Calu3 (cell line): ENCODE measurements around the gene LIMS1. TPM values are rescaled to one million over a fixed set of nuclear protein-coding genes. Genes with fewer than 3 reads are reported as not detected.
A peak's percentile ranks its signal among the peaks of the same experiment; 100 is the strongest.

Experiments used
- BruUV-seq: library from RNA; stranded (reverse); fragments of 400-500 nt; replicated peaks from 2 replicates; lab custom pipeline; 2021; lab: Mats Ljungman, UMichigan
- CTCF ChIA-PET: fragments of 300-600 bp; sonication (Branson Sonifier 250); formaldehyde crosslinking; loops from one replicate; lab custom pipeline; 2022; ENCODE audit warnings: antibody characterized with exemption; lab: Charles Lee
- DNase-seq: peaks from one replicate; pipeline ENCODE4 v3.0.0; 2022
- H3K27ac Mint-ChIP-seq: one replicate; pipeline ENCODE4 v1.8.0; 2022; ENCODE audit warnings: mixed read lengths; ENCODE audit not compliant: unreplicated experiment
- H3K27me3 Mint-ChIP-seq: one replicate; pipeline ENCODE4 v1.8.0; 2022; ENCODE audit warnings: mixed read lengths; ENCODE audit not compliant: unreplicated experiment
- H3K36me3 Mint-ChIP-seq: one replicate; pipeline ENCODE4 v1.8.0; 2022; ENCODE audit warnings: mild to moderate bottlenecking, moderate library complexity, mixed read lengths; ENCODE audit not compliant: insufficient read depth, unreplicated experiment
- H3K4me1 Mint-ChIP-seq: one replicate; pipeline ENCODE4 v1.8.0; 2022; ENCODE audit warnings: mild to moderate bottlenecking, low read depth, mixed read lengths; ENCODE audit not compliant: unreplicated experiment
- H3K4me3 Mint-ChIP-seq: one replicate; pipeline ENCODE4 v1.8.0; 2022; ENCODE audit warnings: mild to moderate bottlenecking, low read depth, moderate library complexity, mixed read lengths; ENCODE audit not compliant: unreplicated experiment
- H3K9me3 Mint-ChIP-seq: one replicate; pipeline ENCODE4 v1.8.0; 2022; ENCODE audit warnings: low read depth, mixed read lengths; ENCODE audit not compliant: unreplicated experiment
- CTCF ChIP-seq: fragments of 200-600 bp; IDR thresholded peaks from one replicate; pipeline ENCODE4 v1.8.0; 2022; ENCODE audit warnings: antibody characterized with exemption; ENCODE audit not compliant: unreplicated experiment
- intact Hi-C: fragments of 100-400 bp; cut with micrococcal nuclease; formaldehyde crosslinking; loops from one replicate; pipeline ENCODE4 v1.10.0; 2022; ENCODE audit not compliant: unreplicated experiment
- total RNA-seq: library from RNA; stranded (reverse); gene quantifications from 2 replicates; pipeline ENCODE4 v1.2.3, GENCODE V29; 2022

The LIMS1 gene
- total RNA-seq, 1 experiment from 2014 or later: 51.5 TPM

- H3K27ac Mint-ChIP-seq: no peak overlapping the region
- BruUV-seq: no TSS peak
- TF ChIP-seq CTCF: no peak
- CTCF ChIA-PET: interaction anchor here (1.0 kb wide), 1 partner anchor 17 kb away, joined by 3 read pairs; no protein-coding TSS in a partner anchor
- H3K4me3 Mint-ChIP-seq: no peak overlapping the region
- no peaks in the 10 kb centered on the region for H3K9me3 Mint-ChIP-seq
- H3K36me3 Mint-ChIP-seq: no peaks in the 10 kb centered on the region
- H3K4me1 Mint-ChIP-seq: peaks cover 43% of the 10 kb centered on the region
- H3K27me3 Mint-ChIP-seq: no peaks in the 10 kb centered on the region
- intact Hi-C loops: no loop called here
- DNase-seq: no peak
Observed at GRCh38 chr2:108577099-108577498, 42.8 kb downstream of the LIMS1 start.

DNA sequence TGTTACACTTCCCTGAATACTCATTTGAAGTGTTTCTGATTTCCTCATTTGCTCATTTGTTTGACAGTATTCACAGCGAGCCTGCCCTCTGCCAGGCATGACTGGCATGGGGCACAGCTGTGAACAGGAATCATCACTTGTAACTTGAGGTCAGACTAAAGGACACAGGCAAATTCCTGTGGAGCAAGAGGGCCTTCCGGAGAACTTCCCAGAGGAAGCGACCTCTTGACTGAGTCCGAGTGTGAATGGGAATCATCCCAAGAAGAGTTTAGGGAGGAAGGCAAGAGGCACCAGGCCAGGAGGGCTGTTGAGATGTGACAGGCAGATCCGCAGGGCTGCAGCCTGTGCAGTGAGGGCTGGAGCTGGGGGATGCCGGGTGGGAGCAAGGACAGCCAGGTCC is 45.4 kb downstream of the LIMS1 start:
- peaks cover 34% of the 10 kb centered on the region for H3K4me1 Mint-ChIP-seq
- H3K9me3 Mint-ChIP-seq: no peaks in the 10 kb centered on the region
- intact Hi-C loops: loop anchor here (5.0 kb wide), 4 partner anchors 42 to 362 kb away; no protein-coding TSS in a partner anchor
- no peak for DNase-seq
- TF ChIP-seq CTCF: no peak
- BruUV-seq: no TSS peak
- no peak overlapping the region for H3K27ac Mint-ChIP-seq
- H3K27me3 Mint-ChIP-seq: no peaks in the 10 kb centered on the region
- H3K36me3 Mint-ChIP-seq: no peaks in the 10 kb centered on the region
- CTCF ChIA-PET: no interaction called here
- H3K4me3 Mint-ChIP-seq: no peak overlapping the region

- CTCF ChIA-PET: no interaction called here
- intact Hi-C loops: loop anchor here (5.0 kb wide), 4 partner anchors 43 to 363 kb away; no protein-coding TSS in a partner anchor
Observed at GRCh38 chr2:108580050-108580449, 45.8 kb downstream of the LIMS1 start.

DNA sequence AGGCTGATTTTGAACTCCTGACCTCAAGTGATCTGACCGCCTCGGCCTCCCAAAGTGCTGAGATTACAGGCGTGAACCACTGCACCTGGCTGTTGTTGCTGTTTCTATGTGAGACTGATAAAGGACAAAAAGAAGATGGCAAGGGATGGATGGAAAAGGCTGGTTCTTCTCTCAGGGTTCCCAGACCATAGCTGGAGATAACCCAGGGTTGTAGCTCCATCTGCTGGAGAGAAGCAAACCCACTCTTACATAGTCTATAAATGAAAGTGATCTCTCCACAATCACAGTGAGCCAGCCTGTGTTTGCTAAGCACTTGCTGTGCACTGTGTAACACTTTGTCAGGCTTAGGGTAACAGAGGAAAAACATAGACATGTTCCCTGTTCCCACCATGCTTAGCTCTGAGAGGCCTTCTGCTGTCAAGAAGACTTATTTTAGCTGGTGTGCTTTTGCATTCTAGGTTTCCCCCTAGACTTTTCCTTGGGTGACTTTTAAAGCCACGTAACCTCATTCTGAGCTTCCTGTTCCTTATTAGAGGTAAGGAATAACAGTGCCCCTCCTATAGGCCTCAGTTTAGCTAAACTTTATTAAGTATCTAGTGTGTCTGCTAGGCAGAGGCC is 49.7 kb downstream of the LIMS1 start:
- TF ChIP-seq CTCF: peak; percentile 40
- H3K4me1 Mint-ChIP-seq: peaks cover 60% of the 10 kb centered on the region
- BruUV-seq: no TSS peak
- no peaks in the 10 kb centered on the region for H3K36me3 Mint-ChIP-seq
- DNase-seq: peak; percentile 64
- no peak overlapping the region for H3K4me3 Mint-ChIP-seq
- H3K9me3 Mint-ChIP-seq: no peaks in the 10 kb centered on the region
- CTCF ChIA-PET: interaction anchor here (0.6 to 1.7 kb wide), 12 partner anchors 9 to 369 kb away, joined by 3 to 12 read pairs (median 4); no protein-coding TSS in a partner anchor
- H3K27ac Mint-ChIP-seq: no peak overlapping the region
- no peaks in the 10 kb centered on the region for H3K27me3 Mint-ChIP-seq
- intact Hi-C loops: loop anchor here (1.0 to 5.0 kb wide), 5 partner anchors 47 to 367 kb away; no protein-coding TSS in a partner anchor

More at GRCh38 chr2:108580050-108580449, 45.8 kb downstream of the LIMS1 start:
- Mint-ChIP-seq H3K36me3 (no peaks in the 10 kb centered on the region), H3K9me3 (no peaks in the 10 kb centered on the region), H3K4me3 (no peak overlapping the region), H3K27ac (no peak overlapping the region), H3K4me1 (peaks cover 34% of the 10 kb centered on the region), H3K27me3 (no peaks in the 10 kb centered on the region)
- no peak for TF ChIP-seq CTCF
- no peak for DNase-seq
- BruUV-seq: no TSS peak
